Inflammatory macrophage treated with lipopolysaccharide for 4 hours (primary cell): ENCODE results near the gene DPH3.

Experiments used
- DNase-seq: peaks from one replicate; pipeline ENCODE4 v3.0.0-alpha.2; 2020

DPH3 gene

DNA sequence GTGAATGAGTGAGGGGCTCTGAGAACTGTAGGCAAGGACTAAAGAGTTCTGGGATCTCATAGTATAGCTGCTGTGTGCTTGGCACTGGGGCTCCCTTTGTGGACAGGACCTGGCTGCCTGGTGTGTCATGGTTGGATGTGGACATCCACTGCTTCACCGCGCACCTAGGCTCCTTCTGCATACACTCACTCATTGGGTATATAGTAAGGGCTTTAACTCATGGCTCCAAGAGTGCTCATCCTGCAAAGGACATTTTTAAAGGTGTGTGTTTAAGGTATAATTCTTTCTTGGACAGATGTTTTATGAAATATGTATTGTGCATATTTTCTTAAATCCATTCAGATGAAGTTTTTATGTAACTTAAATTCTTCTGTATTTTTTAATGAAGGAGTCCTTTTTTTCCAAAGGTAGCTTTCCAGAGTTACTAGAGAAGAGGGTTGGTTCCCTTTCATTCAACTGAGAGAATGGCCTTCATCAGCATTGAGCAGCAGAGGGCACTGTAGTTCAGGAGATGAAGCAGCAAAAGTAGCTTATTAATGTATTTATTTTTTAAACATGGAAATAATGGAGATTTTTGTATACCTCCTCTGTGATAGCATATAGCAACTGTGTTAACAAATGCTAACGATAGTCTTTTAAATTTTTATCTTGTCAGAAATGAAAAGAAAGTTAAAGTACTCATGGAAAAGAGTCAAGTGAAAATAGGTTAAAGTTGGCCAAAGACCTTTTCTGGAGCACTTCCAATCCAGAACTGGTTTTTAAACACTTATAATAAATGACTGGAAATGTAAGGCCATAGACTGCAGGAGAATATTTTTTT lies 25.5 kb upstream of the DPH3 start:
- DNase-seq: peak; percentile 62

DNA sequence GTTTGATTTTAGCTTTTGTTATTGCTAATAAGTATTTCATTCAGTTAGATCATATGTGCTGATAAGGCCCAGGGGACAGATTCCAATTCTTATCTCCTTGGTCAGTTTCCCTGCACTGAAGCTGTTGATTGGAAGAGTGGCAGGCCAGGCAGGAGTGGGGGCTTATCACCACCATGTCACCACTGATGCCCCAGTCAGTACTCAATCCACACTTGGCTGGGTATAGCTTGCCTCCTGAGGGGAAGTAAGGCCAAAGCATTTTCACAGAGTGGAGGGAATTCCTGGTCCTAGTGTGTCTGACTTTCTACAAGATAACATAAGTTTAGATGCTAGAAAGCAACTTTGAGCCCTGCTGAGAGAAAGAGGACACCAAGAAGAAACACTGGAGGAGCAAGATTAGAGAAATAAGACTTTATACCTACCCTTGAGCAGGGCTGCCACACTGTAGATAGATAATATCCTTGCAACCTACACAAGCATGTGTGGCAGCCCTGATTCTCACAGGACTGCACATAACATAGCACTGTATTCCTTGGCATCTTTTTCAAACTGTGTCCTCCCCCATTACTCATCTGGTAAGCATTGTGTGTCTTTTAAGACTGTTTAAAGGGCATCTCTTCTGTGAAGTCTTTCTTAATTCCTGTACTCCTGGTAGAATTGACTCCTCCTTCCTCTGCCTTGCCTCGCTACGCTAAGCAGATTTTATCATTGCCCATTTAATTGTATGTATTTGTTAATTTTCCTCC lies 24.6 kb upstream of the DPH3 start:
- DNase-seq: no peak

DNA sequence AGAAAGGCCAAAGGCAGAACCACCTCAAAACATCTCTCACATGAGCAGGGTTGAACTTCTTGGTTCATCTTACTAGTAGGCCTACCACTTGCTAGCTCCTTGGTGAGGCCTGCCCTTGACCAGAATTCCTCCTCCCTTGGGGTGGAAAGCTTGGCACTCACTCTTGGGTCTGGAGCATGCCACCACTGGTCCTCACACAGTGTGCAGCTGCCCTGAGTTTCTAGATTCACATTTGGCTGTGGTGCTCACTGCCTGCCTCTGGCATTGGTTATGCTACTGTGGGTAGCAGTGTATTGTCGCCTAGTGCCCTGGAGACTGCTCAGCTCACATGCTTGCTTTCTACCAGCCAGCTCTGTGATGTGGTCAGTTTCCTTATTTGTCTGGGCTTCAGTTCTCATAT lies 23.9 kb upstream of the DPH3 start:
- DNase-seq: no peak

DNA sequence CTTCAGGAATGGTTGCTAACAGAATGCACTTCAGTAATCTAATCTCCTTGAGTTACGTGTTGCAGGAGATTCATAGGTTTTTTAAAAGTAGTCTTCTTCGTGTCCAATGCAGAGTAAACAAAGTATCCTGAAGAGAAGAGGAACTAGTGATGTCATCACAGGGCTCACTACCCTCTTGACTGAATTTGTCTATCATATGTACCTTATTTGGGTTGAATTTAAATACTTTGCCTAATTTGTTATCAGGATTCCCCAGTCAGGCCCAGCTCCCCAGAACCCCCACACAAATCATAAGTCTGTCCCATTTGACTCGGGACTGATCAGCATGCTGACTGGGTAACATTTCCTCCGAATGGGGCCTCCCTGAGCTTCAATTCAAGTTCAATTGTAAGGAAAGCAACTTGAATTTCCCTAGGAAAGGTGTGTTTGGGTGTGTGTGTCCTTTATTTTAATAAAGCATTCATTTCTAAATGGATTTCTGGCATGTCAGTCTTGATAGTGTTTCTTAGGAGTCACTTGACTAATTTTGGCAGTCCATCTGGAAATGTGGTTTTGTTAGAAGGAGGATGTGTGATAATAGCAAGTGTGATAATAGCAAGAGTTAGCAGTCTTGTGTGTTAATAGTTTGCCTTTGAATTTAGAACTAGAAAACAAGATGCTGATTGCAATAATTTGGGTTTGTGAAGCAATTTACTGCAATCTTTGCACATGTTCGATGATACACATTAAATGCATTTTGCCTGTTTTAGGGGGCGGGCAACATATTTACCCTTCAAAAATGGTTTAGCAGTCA lies 22.2 kb upstream of the DPH3 start:
- peak; percentile 28 for DNase-seq

DNA sequence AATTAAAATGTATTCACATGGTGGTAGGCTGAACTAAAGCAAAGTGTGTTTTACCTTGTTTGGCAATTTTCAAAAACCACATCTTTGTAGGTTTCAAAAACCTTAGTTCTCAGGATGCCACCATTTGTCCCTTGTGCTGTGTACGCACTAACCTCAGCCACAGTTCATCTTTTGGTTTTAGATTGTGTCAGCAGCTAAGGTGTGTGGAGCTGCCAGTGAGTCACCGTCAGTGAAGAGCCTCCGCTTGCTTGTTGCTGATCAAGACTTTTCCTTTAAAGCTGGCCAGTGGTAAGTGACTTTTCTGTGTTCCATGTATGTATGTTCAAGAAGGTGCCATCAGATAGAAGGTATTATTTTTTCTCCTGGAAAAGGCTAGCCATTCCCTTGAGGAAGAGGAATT lies 21.4 kb upstream of the DPH3 start:
- DNase-seq: no peak

DNA sequence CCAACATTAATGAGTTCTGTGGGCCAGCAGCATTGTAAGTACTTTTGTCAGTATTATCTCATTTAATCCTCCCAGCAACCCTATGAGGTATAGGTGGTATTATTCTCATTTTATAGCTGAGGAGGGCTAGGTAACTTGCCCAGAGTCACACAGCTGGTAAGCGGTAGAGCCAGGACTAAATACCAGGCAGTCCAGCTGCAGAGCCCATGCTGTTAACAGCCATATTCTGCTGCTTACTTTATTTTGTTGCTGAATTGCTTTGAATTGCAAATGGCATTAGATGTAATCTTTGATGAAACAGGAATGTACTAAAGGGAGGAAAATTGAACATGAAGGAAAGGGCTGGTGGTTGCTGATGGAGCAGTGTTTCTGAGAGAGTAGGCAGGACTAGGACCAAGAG lies 19.9 kb upstream of the DPH3 start:
- no peak for DNase-seq

DNA sequence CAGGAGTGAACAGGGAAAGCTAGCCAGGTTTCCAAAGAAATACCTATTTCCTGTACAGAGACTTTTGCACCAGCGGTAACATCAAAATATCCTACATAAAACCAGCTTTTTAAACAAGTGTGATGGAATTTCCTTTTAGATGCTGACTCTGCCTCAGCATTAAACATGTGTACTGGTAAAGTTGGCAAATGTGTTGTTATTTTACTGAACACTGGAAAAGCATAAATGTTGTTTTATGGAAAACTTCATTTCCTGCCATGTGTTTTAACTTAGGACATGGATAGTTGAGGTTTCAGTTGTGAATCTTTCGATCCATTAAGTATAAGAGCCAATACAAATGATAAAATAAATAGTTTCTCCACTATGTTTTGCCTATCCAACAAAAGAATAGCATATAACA lies 15.9 kb upstream of the DPH3 start:
- no peak for DNase-seq

DNA sequence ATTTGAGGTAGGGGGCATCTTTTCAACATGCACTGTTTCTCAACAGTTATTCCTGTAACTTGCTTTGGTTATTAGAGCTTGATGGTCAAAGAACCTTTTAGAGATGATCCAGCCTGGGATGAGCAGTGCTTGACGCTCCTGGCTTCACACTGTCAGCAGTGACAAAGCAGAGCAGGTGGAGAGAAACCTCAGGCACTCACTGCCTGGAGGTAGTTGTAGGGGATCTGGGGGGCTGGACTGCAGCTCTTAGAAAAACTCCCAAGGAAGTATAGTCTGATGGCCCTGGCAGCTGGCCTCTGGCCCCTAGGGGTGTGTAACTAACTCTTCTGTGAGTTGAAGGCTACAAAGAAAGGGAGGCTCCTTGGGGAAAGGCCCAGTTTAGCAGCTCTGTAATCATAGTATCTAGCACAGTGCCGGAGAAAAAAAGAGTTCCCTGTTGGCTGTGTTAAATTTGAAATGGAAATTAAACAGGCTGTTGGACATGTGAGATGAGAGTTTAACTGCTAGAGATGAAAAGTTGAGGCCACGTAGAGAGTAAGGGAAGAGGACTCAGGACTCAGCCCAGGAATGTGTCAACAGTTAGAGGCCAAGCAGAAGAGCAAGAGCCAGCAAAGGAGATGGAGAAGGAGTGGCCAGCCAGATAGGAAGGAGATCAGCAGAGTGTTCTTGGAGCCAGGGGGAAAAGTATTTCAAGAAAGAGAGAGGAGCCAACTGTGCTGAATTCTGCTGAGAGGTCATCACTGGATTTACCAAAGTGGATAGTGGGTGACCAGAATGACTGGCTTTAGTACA lies 14.5 kb upstream of the DPH3 start:
- DNase-seq: no peak

DNA sequence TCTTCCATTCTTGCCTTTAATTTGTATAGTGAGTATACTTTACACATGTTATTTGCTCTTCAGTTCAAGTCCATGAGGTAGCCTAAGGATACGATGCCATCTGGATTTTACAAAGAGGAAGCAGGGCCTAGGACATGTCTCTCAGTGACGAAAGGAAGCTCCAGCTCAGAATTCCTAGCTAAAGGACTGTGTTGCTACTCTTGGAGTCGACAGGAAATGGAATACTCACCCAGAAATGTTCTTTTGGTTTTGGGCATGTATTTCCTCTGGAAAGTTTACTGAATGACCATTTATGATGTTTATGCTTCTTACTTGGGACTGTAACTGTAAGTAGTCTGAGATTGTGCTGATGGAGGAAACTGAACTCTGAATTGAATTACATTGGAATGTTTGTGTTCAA lies 12.7 kb upstream of the DPH3 start:
- no peak for DNase-seq

DNA sequence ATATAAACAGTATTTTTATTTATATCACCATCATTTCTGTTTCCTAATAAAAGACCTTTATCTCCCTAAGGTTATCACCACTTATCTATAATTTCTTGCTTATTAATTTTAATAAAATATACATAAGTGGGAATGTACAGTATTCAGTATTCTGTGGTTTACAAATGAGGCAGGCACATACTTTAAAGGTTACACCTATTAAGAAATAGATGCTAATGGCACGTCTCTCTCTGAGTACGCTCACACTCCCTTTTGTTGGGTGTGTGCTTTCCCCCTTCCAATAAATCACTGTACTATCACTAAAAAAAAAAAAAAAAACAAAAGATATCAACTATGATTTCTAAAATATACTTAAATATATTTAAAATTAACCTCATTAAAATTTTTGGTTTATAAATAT lies 9.1 kb upstream of the DPH3 start:
- no peak for DNase-seq

DNA sequence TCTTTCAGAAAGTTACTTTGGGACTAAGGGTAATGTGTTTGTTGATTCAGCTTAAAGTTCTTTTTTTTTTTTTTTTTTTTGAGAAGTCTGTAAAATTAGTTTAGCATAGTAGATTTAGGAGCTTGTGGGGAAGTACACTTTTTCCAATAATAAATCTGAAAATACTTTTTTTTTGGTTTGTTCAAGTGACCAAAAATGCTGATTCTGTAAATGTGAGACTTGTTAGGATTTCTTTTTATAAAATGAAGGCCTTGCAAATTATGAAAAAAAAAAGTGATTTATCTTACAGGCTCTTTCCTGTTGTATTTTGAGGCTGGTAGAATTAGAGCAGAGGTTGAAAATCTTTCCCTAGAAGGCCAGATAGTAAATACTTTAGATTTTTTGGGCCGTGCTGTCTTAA lies 7.8 kb upstream of the DPH3 start:
- no peak for DNase-seq

DNA sequence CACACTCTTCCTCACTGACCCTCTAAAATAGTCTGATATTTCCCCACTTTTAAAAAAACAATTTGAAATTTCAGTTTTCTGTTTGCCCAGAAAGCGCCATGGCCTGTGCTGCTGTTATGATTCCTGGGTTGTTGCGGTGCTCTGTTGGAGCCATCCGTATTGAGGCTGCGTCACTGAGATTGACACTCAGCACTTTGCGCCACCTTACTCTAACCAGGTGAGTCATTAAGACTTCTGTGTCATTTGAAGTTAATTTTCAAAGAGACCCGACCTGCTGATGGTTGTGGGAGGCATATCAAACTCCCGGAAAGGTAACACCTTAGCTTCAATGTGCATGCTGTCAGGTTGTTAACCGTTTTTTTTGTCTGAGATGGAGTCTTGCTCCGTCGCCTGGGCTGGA lies 6.1 kb upstream of the DPH3 start:
- no peak for DNase-seq

DNA sequence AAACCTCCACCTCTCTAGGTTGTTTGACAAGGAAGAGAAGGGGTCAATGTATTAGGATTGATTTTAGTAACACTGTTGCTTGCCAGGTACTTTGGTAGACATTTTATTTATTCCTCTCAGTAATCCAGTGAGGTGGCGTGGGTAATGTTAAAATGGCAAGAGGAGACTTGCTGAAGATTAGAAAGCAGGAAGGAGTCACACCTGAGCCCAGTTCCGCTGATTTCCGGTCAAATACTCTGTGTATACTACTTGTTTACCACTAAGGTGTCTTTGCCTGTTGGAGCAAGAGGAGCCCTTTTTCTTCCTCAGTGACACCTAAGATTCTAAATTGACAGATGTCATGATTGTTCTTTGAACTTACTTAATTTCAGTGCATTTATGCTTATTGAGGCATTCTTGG lies 2.0 kb upstream of the DPH3 start:
- no peak for DNase-seq

DNA sequence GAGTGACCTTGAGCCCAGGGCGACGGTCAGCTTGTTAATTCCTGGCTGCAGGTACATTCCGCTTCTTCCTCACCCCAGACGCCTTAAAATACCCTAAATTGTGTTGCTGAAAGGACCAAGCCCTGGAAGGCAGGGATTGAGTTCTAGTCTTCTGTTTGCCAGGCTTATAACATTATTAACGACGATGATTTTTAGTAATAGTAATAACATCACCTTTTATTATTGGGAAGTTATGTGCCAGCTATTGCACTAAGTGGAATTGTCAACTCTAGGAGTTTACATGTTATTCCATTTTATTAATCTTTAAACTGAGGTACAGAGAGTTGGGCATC lies 678 bp upstream of the DPH3 start:
- no peak for DNase-seq

DNA sequence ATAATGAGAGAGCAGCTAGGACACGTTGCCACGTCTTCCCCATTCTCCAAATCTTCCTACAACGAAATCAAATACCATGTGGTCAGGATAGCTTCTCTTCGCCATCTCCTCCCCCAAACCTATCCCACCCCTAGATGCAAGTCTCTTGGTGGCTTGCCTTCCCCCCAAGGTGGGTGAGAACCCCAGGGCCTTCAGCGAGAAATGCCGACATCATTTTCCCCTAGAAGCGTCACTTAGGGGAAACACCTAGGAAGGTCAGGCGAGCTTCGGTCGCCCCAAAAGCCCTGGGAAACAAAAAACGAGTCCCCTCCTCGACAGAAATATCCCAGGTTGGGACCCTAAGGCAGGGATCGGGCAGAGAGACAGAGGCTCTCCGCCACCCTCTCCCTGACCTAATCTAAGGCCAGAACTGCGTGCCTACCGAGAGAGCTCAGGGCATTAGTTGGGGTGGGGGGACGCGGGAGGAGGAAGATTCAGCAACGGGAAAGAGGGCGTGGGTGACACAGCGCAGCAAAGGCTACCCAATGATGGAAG lies 502 bp downstream of the DPH3 start:
- no peak for DNase-seq

DNA sequence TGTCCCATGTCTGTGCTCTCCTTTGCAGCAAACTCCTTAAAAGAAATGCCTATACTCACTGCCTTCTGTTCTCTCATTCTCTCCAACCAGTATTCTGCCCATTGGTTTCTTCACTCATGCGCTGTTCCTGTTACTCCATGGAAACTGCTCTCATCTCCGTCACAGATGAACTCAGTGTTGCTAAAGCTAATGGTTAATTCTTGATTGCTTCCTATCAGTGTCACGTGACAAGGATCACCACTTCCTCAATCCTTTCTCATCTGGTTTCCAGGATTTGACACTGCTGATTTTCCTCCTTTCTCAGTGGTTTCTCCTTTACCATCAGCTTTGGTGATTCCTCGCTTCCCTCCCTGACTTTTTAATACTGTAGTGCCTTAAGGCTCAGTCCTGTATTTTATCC lies 2.6 kb downstream of the DPH3 start:
- DNase-seq: peak; percentile 49

DNA sequence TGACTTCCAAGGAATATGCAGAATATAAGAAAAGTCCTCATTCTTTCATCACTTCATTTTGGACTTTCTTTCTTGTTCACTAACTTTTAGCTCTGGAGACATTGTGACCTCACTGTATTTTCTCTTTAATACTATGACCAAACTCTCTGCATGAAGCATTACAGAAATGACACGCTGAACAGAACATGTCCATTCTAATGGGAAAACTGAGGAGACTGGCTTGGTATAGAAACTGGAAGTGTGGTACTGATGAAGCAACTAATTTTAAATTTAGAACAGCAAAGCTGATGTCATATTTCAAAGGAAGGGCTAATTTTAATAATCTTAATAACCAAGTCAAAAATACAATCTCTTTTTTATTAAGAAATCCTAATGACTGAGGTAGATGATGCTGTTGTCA lies 4.7 kb downstream of the DPH3 start:
- peak; percentile 76 for DNase-seq

DNA sequence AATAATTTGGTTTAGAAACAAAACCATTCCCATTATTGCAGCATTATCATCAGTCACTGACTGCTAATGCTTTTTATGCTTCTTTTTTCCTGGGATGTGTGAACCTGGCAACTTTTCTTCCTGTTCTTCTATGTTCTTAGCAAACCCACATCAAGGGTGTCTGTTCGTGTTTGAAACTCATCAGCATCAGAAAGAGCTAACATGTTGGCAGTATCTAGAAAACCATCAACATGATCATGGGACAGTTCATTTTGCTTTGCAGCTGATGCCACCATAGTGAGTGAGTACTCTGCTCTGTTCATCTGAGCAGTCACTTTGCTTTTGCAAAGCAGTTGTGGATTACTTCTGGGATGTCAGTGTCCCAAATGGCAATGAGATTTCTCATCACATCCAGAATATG lies 5.9 kb downstream of the DPH3 start:
- no peak for DNase-seq

DNA sequence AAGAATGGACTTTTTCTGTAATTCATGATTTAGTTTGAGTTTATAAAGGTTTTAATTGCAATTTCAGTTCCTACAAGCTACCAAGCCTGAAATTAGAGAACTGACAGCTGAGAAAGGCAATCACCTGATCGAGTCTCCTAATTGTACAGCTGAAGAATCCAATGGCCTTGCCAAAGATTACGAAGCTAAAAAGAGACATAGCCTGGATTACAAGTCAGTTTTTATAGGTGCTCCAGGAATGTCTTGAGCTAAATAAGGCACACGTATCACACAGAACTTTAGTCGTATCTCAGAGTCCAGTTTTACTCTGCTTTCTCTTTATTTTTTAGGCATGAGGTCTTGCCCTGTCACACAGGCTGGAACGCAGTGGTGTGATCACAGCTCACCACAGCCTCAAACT lies 6.6 kb downstream of the DPH3 start:
- no peak for DNase-seq

DNA sequence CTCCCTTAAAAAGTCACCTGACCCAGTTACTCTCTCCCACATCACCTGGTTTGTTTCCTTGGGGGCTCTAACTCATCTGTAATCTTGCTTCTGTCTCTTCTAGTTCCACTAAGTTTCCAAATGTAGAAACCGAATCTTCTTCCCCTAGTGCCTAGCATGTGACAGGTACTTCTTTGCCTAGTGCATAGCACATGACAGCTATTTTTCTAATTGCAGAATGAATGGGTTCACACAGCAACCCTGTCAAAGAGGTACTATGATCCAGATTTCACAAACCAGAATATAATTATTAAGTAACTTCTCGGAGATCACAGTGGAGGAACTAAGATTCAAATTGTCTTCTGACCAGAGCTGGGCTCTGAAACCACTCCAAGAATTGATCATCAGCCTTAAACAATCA lies 7.4 kb downstream of the DPH3 start:
- DNase-seq: peak; percentile 81

DNA sequence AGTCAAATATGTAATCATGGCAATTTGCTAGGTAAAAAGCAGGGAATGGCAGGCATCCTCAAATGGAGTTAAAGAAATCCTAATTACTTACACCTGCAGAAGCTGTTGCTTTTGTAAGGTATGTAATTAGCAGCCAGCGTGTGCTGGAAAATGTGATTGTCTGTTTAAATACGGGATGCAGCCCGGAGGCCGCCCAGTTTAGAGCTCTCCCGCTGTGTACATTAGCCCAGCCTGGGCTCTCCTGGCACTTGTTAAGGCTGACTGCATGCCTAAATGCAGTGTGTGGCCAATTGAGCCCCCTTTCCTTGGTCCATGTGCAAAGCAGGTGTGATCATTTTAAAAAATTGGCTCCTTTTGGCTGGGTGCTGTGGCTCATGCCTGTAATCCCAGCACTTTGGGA lies 9.0 kb downstream of the DPH3 start:
- DNase-seq: no peak

DNA sequence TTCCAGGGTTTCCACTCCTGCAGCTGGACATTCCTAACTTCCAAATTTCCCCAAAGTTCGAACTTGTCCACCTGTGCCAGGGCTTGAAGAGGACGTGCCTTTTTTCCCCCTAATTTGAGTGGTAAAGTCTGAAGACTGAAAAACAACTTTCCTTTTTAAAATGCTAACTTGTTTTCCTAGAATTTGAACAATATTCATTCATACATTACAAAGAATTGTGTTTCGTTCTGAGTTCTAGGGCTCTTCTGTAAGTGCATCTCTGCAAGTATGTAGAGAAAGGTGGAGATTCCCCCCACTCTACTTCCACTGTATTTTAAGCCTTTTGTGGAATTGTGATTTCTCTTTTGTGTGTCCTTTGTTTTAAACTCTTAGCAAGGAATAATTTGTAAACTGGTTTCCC lies 9.4 kb downstream of the DPH3 start:
- DNase-seq: no peak

DNA sequence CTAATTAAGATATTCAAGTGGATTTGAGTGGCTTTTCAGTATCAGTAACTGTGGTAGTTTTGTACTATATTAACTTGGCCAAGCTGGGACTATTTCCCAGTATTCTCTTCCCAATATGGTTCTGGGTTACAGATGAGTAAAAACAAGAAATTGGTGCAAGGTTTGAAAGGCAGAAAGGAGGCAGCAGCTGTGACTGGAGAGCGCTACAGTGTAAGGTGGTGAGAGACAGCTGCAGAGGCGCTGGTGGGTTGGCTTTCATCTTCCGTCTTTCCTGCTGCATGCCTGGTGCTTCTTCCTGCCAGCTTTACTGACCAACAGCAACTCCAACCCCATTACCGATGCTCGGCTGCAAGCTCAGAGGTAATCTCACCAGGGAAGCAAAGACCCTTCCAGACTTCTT lies 9.8 kb downstream of the DPH3 start:
- no peak for DNase-seq
